ENCODE measurements around the gene CAMK2G. TPM values are rescaled to one million over a fixed set of nuclear protein-coding genes. Genes with fewer than 3 reads are reported as not detected.

CAMK2G gene
- polyA plus RNA-seq, 2 of the 4 experiments (the other 2 are of a cell fraction) = 22.6 to 25.5 TPM

DNA sequence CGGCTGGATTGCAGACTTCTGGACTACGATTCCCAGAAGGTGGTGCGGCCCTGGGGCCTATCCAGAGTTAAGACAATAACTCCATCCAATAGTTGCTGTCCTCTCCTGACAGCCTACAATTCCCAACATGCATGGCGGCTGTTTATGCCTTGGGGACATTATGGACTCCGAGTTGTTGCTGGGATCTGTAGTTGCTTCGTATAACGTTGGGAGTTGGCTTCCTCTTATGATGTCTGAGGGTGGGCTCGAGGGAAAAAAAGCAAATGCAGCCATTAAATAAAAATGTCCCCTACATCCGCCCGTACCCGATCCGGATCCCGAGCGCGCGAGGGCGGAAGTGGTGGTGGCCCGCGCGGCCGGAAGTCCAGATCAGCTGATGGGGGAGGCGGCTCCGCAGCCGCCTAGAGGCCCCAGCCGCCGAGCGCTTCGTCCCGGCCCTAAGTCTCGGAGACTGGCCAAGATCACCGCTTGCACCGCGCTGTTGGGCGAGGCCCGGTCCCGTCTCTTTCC is 89.1 kb downstream of the CAMK2G start, which contains the start of gene ZSWIM8 (continued):
- no peak for TF ChIP-seq FOSL2 (IDR thresholded peaks at IDR 0.05)
- TF ChIP-seq FOSL2 (CRISPR knock-in tag; IDR thresholded peaks at IDR 0.05) = no peak
- peak; percentile 52 for TF ChIP-seq POLR2A (IDR thresholded peaks at IDR 0.05; ENCODE audit: low read length)
- no peak for TF ChIP-seq CBX8 (IDR thresholded peaks at IDR 0.05)
- no peak for TF ChIP-seq EP300 (IDR thresholded peaks at IDR 0.05)
- no peak for TF ChIP-seq ZSCAN20 (CRISPR knock-in tag; IDR thresholded peaks at IDR 0.05)
- TF ChIP-seq RNF2 (IDR thresholded peaks at IDR 0.05; ENCODE audit: borderline replicate concordance, low read depth) = no peak
- TF ChIP-seq TFCP2L1 (CRISPR knock-in tag; IDR thresholded peaks at IDR 0.05) = no peak
- TF ChIP-seq, protein P1, sequence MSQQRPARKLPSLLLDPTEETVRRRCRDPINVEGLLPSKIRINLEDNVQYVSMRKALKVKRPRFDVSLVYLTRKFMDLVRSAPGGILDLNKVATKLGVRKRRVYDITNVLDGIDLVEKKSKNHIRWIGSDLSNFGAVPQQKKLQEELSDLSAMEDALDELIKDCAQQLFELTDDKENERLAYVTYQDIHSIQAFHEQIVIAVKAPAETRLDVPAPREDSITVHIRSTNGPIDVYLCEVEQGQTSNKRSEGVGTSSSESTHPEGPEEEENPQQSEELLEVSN (IDR thresholded peaks at IDR 0.05; ENCODE audit: borderline replicate concordance, low read depth) = peak; percentile 53; the same call in 1 of the 2 replicates
- no peak for TF ChIP-seq ZFP36 (IDR thresholded peaks at IDR 0.05; ENCODE audit: borderline replicate concordance, partially characterized antibody)
- 0 out of 2 replicates have a peak, but pooled peaks have one; percentile 31 for TF ChIP-seq RFX5 (IDR thresholded peaks at IDR 0.05)
- TF ChIP-seq FOXS1 (CRISPR knock-in tag; IDR thresholded peaks at IDR 0.05) = no peak
- TF ChIP-seq NFE2L2 (conservative IDR thresholded peaks at IDR 0.05; ENCODE audit: low read length) = no peak
- TF ChIP-seq MAFK (IDR thresholded peaks at IDR 0.05; ENCODE audit: partially characterized antibody) = peak; percentile 37
- peak; percentile 68 to 83; a peak in 4 of 5 replicates for TF ChIP-seq JUN (IDR thresholded peaks at IDR 0.05)
- peak; percentile 47; the same call in 1 of the 2 replicates for TF ChIP-seq KDM5A (IDR thresholded peaks at IDR 0.05)
- peak; percentile 45; the same call in 1 of the 2 replicates for TF ChIP-seq HOXB5 (CRISPR knock-in tag; IDR thresholded peaks at IDR 0.05)
- no peak for TF ChIP-seq NPAS2 (CRISPR knock-in tag; IDR thresholded peaks at IDR 0.05; ENCODE audit: borderline replicate concordance)
- TF ChIP-seq PHF8 (IDR thresholded peaks at IDR 0.05; ENCODE audit: borderline replicate concordance, low read depth) = no peak
- no peak for TF ChIP-seq HES2 (IDR thresholded peaks at IDR 0.05)
- no peak for TF ChIP-seq JUNB (IDR thresholded peaks at IDR 0.05)
- TF ChIP-seq, protein P2, sequence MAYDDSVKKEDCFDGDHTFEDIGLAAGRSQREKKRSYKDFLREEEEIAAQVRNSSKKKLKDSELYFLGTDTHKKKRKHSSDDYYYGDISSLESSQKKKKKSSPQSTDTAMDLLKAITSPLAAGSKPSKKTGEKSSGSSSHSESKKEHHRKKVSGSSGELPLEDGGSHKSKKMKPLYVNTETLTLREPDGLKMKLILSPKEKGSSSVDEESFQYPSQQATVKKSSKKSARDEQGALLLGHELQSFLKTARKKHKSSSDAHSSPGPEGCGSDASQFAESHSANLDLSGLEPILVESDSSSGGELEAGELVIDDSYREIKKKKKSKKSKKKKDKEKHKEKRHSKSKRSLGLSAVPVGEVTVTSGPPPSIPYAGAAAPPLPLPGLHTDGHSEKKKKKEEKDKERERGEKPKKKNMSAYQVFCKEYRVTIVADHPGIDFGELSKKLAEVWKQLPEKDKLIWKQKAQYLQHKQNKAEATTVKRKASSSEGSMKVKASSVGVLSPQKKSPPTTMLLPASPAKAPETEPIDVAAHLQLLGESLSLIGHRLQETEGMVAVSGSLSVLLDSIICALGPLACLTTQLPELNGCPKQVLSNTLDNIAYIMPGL (CRISPR knock-in tag; IDR thresholded peaks at IDR 0.05; ENCODE audit: borderline replicate concordance) = no peak
- TF ChIP-seq HDAC2 (IDR thresholded peaks at IDR 0.05) = no peak
- no peak for TF ChIP-seq ESRRA (IDR thresholded peaks at IDR 0.05; ENCODE audit: borderline replicate concordance, low read length)
- no peak for TF ChIP-seq CHD4 (IDR thresholded peaks at IDR 0.05; ENCODE audit: borderline replicate concordance)
- no peak for TF ChIP-seq MAZ (IDR thresholded peaks at IDR 0.05; ENCODE audit: borderline replicate concordance, low read depth, low read length)
- TF ChIP-seq, protein P3, sequence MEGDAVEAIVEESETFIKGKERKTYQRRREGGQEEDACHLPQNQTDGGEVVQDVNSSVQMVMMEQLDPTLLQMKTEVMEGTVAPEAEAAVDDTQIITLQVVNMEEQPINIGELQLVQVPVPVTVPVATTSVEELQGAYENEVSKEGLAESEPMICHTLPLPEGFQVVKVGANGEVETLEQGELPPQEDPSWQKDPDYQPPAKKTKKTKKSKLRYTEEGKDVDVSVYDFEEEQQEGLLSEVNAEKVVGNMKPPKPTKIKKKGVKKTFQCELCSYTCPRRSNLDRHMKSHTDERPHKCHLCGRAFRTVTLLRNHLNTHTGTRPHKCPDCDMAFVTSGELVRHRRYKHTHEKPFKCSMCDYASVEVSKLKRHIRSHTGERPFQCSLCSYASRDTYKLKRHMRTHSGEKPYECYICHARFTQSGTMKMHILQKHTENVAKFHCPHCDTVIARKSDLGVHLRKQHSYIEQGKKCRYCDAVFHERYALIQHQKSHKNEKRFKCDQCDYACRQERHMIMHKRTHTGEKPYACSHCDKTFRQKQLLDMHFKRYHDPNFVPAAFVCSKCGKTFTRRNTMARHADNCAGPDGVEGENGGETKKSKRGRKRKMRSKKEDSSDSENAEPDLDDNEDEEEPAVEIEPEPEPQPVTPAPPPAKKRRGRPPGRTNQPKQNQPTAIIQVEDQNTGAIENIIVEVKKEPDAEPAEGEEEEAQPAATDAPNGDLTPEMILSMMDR (IDR thresholded peaks at IDR 0.05) = no peak
- no peak for TF ChIP-seq HOXA7 (CRISPR knock-in tag; IDR thresholded peaks at IDR 0.05)
- no peak for TF ChIP-seq KDM1A (IDR thresholded peaks at IDR 0.05; ENCODE audit: low read depth)
- TF ChIP-seq PBX3 (IDR thresholded peaks at IDR 0.05) = peak; percentile 91
- no peak for TF ChIP-seq HOXB13 (CRISPR knock-in tag; IDR thresholded peaks at IDR 0.05; ENCODE audit: low read depth)
- no peak for TF ChIP-seq CBX2 (IDR thresholded peaks at IDR 0.05; ENCODE audit: borderline replicate concordance, low read depth)
- TF ChIP-seq CEBPB (IDR thresholded peaks at IDR 0.05) = no peak
- no peak for TF ChIP-seq ZNF302 (CRISPR knock-in tag; IDR thresholded peaks at IDR 0.05)
- no peak for TF ChIP-seq POLR2AphosphoS2 (conservative IDR thresholded peaks at IDR 0.05; ENCODE audit: low read length)
- no peak for TF ChIP-seq EHF (CRISPR knock-in tag; IDR thresholded peaks at IDR 0.05)
